HepG2 (cell line): ENCODE results near the gene SPINK9. TPM values are rescaled to one million over a fixed set of nuclear protein-coding genes. Genes with fewer than 3 reads are reported as not detected.

Source experiments
- ATAC-seq: fragments of 200-7000 bp; cut with Tn5 transposase; 3 replicates; pipeline ENCODE4 v1.9.1; 2020; ENCODE audit warnings: mild to moderate bottlenecking, moderate library complexity
- BruUV-seq: library from RNA; stranded (reverse); fragments of 400-500 nt; replicated peaks from 2 replicates; lab custom pipeline; 2021; lab: Mats Ljungman, UMichigan
- CTCF ChIA-PET: fragments of 300-600 bp; formaldehyde crosslinking; extraction: SDS; loops from one replicate; lab custom pipeline; 2021; ENCODE audit warnings: low total read pairs, inconsistent platforms, low intra/inter-chr PET ratio; lab: Yijun Ruan, JAX
- POLR2A ChIA-PET: fragments of 350-600 bp; sonication (Branson Sonifier 250); formaldehyde crosslinking; loops from one replicate; lab custom pipeline; 2020; ENCODE audit warnings: antibody characterized with exemption, inconsistent platforms; lab: Yijun Ruan, JAX
- DNase-seq: peaks from one replicate; pipeline ENCODE4 v3.0.0-alpha.2; 2015; ENCODE audit warnings: low spot score
- FAIRE-seq: peaks from 3 replicates; lab custom pipeline; 2011; peaks lifted over from hg19 to GRCh38; lab: Jason Lieb, UNC
- H2AFZ ChIP-seq: one replicate; pipeline ENCODE4 v1.6.1; 2011; ENCODE audit warnings: low read length, inconsistent platforms
- H3K27ac ChIP-seq: fragments of 300-600 bp; 3 replicates; pipeline ENCODE4 v1.8.0; 2011; ENCODE audit warnings: mixed run types, mild to moderate bottlenecking, mixed read lengths, low read length, inconsistent platforms; ENCODE audit not compliant: insufficient read depth; ENCODE audit errors: extremely low read length
- H3K27me3 ChIP-seq, 2 experiments: fragments of 200-600 bp in 1 of 2; 2 replicates in 1 of 2; 3 replicates in 1 of 2; pipeline versions ENCODE4 v1.6.0 to v1.8.0; 2011; ENCODE audit warnings: low read length in 2 of 2, mild to moderate bottlenecking in 2 of 2, moderate library complexity in 2 of 2, inconsistent platforms in 1 of 2; ENCODE audit not compliant: insufficient read depth in 2 of 2, control insufficient read depth in 1 of 2
- H3K36me3 ChIP-seq, 2 experiments: fragments of 200-600 bp in 1 of 2; replicated peaks in 1 of 2; 2 replicates in 1 of 2; 3 replicates in 1 of 2; pipeline versions ENCODE4 v1.5.1 to v1.8.0; 2011; ENCODE audit warnings: low read length in 2 of 2, inconsistent platforms in 1 of 2; ENCODE audit not compliant: insufficient read depth in 2 of 2, control insufficient read depth in 1 of 2
- H3K4me1 ChIP-seq: 2 replicates; pipeline ENCODE4 v1.5.1; 2012; ENCODE audit warnings: low read length, inconsistent platforms; ENCODE audit not compliant: insufficient read depth
- H3K4me2 ChIP-seq: 2 replicates; pipeline ENCODE4 v1.6.0; 2011; ENCODE audit warnings: low read depth, low read length, inconsistent platforms
- H3K4me3 ChIP-seq, 3 experiments: fragments of 200-600 bp in 1 of 3; sonication (generic), shearing (Covaris generic) in 1 of 3; replicated peaks in 1 of 3; 2 replicates each; pipeline ENCODE4 v1.5.1; 2011 to 2016; ENCODE audit warnings: low read length in 3 of 3, inconsistent platforms in 2 of 3, low read depth in 2 of 3, mild to moderate bottlenecking in 2 of 3, control low read depth in 1 of 3, mixed read lengths in 1 of 3; ENCODE audit not compliant: insufficient read depth in 1 of 3
- H3K79me2 ChIP-seq: one replicate; pipeline ENCODE4 v1.6.1; 2011; ENCODE audit warnings: low read length, inconsistent platforms; ENCODE audit not compliant: insufficient read depth
- H3K9ac ChIP-seq: 2 replicates; pipeline ENCODE4 v1.6.0; 2011; ENCODE audit warnings: mild to moderate bottlenecking, low read depth, low read length, inconsistent platforms; ENCODE audit not compliant: insufficient read depth
- H3K9me3 ChIP-seq: 2 replicates; pipeline ENCODE4 v1.5.1; 2012; ENCODE audit warnings: mild to moderate bottlenecking, low read length
- H4K20me1 ChIP-seq: 2 replicates; pipeline ENCODE4 v1.6.0; 2011; ENCODE audit warnings: inconsistent platforms, mild to moderate bottlenecking, low read length, moderate library complexity; ENCODE audit not compliant: insufficient read depth
- JUN ChIP-seq: sonication (generic); formaldehyde crosslinking; IDR thresholded peaks from 2 replicates; pipeline ENCODE4 v1.4.0; 2020; ENCODE audit warnings: mild to moderate bottlenecking, missing genetic modification reagents
- THYN1 ChIP-seq: sonication (generic); formaldehyde crosslinking; IDR thresholded peaks from 2 replicates; pipeline ENCODE4 v1.8.1; 2023; ENCODE audit warnings: low read depth, mild to moderate bottlenecking, moderate library complexity, missing genetic modification reagents, borderline replicate concordance
- ZNF572 ChIP-seq: sonication (generic); formaldehyde crosslinking; IDR thresholded peaks from 2 replicates; pipeline ENCODE4 v1.5.1; 2020; ENCODE audit warnings: mild to moderate bottlenecking, missing genetic modification reagents
- in situ Hi-C: cut with HindIII; loops from 2 replicates; pipeline ENCODE4 v1.10.0; 2017; ENCODE audit warnings: low pct_unique_long_range_greater_than_20kb; ENCODE audit not compliant: extremely low pct_ligation_motif_present
- intact Hi-C: fragments of 100-400 bp; cut with micrococcal nuclease; formaldehyde crosslinking; loops from one replicate; pipeline ENCODE4 v1.10.0; 2022; ENCODE audit not compliant: unreplicated experiment
- polyA plus RNA-seq, 8 experiments: library from polyadenylated mRNA; depleted of rRNA in 3 of 8; stranded (reverse) in 7 of 8; unstranded in 1 of 8; fragments of >200 nt; fragmentation: Illumina TruSeq in 4 of 8; extraction: Trizol in 4 of 8; gene quantifications; 2 replicates each; pipeline versions ENCODE4 v1.2.1 to v1.2.3, GENCODE V29; 2011 to 2016; ENCODE audit warnings: low read depth in 4 of 8, missing spikeins in 1 of 8, mixed read lengths in 1 of 8; ENCODE audit not compliant: insufficient read depth in 1 of 8
- total RNA-seq, 5 experiments: library from RNA; depleted of rRNA; stranded (reverse); fragments of >200 nt; fragmentation: Illumina TruSeq; extraction: Trizol; gene quantifications; 2 replicates each; pipeline ENCODE4 v1.2.3, GENCODE V29; 2016; ENCODE audit warnings: low read depth in 1 of 5
- TF ChIP-seq, protein P1 (sequence below): IDR thresholded peaks from 2 replicates; pipeline ENCODE4 v1.6.1; 2016
- TF ChIP-seq, protein P2 (sequence below): IDR thresholded peaks from 2 replicates; pipeline ENCODE4 v1.6.1; 2016; ENCODE audit warnings: missing compliant biosample characterization, missing genetic modification reagents, borderline replicate concordance

The SPINK9 gene
- total and polyA plus RNA-seq, 2 of the 13 experiments (the other 11 are each of a cell fraction or from before 2014, with no cell fraction given): not detected

DNA sequence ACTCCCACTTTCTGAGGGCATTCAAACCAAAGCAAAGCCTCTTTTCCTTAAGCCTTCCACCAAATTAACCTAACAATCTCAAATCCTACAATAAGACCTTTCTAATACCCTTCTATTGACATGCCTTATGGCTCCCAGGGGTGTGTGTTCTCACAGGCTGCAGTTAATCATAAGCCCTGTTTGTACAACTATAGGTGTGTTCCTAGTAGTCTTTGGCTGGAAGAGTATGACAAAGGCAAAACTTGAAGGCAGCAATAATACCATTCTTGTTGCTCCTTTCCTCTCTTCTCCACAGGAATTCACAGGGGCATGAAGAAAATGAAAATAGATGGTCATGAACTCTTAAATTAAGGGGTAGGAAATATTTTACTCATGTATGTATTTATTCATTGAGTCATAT, 37.5 kb downstream of the SPINK9 start:
- H3K27ac ChIP-seq: no peak overlapping the region
- in situ Hi-C loops: loop anchor here (10.0 kb wide), 2 partner anchors 198 to 418 kb away; no protein-coding TSS in a partner anchor
- H3K9me3 ChIP-seq: no peaks in the 10 kb centered on the region
- no TSS peak for BruUV-seq
- FAIRE-seq: no peak
- ChIA-PET CTCF (no interaction called here), POLR2A (no interaction called here)
- no peak overlapping the region for H3K9ac ChIP-seq
- no peaks in the 10 kb centered on the region for H4K20me1 ChIP-seq
- H3K36me3 ChIP-seq: no peaks in the 10 kb centered on the region
- H3K79me2 ChIP-seq: no peaks in the 10 kb centered on the region
- intact Hi-C loops: no loop called here
- no peak overlapping the region for H2AFZ ChIP-seq
- ATAC-seq: no peak
- H3K4me1 ChIP-seq: no peaks in the 10 kb centered on the region
- TF ChIP-seq, protein P1, sequence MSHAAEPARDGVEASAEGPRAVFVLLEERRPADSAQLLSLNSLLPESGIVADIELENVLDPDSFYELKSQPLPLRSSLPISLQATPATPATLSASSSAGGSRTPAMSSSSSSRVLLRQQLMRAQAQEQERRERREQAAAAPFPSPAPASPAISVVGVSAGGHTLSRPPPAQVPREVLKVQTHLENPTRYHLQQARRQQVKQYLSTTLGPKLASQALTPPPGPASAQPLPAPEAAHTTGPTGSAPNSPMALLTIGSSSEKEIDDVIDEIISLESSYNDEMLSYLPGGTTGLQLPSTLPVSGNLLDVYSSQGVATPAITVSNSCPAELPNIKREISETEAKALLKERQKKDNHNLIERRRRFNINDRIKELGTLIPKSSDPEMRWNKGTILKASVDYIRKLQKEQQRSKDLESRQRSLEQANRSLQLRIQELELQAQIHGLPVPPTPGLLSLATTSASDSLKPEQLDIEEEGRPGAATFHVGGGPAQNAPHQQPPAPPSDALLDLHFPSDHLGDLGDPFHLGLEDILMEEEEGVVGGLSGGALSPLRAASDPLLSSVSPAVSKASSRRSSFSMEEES: no peak
- TF ChIP-seq, protein P2, sequence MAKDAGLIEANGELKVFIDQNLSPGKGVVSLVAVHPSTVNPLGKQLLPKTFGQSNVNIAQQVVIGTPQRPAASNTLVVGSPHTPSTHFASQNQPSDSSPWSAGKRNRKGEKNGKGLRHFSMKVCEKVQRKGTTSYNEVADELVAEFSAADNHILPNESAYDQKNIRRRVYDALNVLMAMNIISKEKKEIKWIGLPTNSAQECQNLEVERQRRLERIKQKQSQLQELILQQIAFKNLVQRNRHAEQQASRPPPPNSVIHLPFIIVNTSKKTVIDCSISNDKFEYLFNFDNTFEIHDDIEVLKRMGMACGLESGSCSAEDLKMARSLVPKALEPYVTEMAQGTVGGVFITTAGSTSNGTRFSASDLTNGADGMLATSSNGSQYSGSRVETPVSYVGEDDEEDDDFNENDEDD: no peak
- TF ChIP-seq JUN (no peak), THYN1 (no peak), ZNF572 (no peak)
- no peak for DNase-seq
- H3K4me2 ChIP-seq: no peak overlapping the region
- no peak overlapping the region for H3K4me3 ChIP-seq
- no peaks in the 10 kb centered on the region for H3K27me3 ChIP-seq
